Esophagus muscularis mucosa (tissue), 4 donors: ENCODE results near the gene CDCA7.
"Not testable (repeated sequence)": the region's sequence is repeated elsewhere in the genome, so short reads cannot be mapped to it uniquely, and the experiment has no call there.

Experiments
- CTCF ChIP-seq, 3 experiments: fragments of 200-600 bp in 2 of 3; fragments of 450-650 bp in 1 of 3; sonication (generic) in 2 of 3; IDR thresholded peaks; one replicate each; pipeline ENCODE4 v1.5.1; 2017 to 2019; ENCODE audit warnings: antibody characterized with exemption in 3 of 3, mild to moderate bottlenecking in 2 of 3, moderate library complexity in 1 of 3
- EP300 ChIP-seq: sonication (generic); formaldehyde crosslinking; IDR thresholded peaks from one replicate; pipeline ENCODE4 v1.6.1; 2017; ENCODE audit warnings: antibody characterized with exemption
- POLR2A ChIP-seq: fragments of 450-650 bp; IDR thresholded peaks from one replicate; pipeline ENCODE4 v1.6.1; 2017; ENCODE audit warnings: antibody characterized with exemption, moderate library complexity, mild to moderate bottlenecking, low read depth

- TF ChIP-seq CTCF (IDR thresholded peaks at IDR 0.05); POLR2A; EP300: not testable (repeated sequence)
Observed at GRCh38 chr2:173385534-173385933, 30.9 kb downstream of the CDCA7 start.
